ENCODE results near the gene SLMAP.
A peak's percentile ranks its signal among the peaks of the same experiment; 100 is the strongest.

Gene SLMAP

DNA sequence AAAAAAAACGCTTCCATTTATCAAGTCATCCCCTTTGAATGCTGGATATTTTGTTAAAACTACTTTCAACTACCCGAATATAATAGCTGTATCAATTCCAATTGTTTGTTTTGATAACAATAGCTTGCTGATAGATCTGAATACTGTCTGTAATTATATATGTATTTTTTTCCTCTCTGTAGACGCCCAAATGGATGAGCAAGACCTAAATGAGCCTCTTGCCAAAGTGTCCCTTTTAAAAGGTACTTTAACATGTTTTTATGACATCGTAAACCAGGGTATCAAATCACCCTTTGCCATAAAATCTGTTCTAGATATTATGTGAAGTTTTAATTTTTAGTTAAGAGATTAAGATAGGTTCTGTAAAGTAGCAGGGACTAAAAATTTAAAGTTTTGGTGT, 140.6 kb downstream of the SLMAP start:
- no peak for DNase-seq

DNA sequence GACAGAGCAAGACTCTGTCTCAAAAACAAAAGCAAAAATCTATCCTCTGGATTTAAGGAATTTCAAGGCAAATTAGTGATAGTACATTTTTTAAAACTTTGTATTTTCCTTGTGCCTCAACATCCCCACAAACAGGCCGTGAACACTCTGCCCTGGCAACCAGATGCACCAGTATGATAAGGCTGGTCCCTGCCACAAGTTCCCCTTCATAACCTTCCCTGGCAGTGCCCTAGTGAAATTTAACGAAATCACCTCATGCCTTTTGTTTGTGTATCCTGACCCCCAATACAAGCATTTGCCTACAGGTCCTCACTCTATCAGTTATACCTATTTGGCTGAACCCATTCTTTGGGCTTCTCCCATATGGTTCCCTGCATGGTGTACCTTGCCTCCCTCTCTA, 144.7 kb downstream of the SLMAP start:
- no peak for DNase-seq

- no peak for DNase-seq
These were observed 147.2 kb downstream of the SLMAP start for GRCh38 chr3:57903124-57903890.

DNA sequence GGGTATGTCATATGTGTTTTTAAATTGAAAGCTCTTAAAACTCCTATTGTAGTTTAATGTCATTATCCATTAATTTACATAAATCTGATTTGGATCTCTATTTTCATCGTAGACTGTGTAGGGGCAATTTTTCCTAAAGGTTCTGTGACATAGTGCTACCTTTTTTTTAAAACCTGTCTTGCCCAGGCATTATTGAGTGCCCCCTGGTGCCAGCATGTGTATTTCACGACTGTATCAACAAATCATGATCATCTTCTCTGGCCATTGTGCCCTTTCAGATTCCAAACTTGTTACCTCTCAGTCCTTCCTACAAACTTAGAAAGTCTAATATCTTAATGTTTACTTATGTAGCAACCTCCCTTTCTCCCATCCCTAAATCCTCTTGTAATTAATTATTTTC, 154.9 kb downstream of the SLMAP start:
- DNase-seq, result no peak

DNA sequence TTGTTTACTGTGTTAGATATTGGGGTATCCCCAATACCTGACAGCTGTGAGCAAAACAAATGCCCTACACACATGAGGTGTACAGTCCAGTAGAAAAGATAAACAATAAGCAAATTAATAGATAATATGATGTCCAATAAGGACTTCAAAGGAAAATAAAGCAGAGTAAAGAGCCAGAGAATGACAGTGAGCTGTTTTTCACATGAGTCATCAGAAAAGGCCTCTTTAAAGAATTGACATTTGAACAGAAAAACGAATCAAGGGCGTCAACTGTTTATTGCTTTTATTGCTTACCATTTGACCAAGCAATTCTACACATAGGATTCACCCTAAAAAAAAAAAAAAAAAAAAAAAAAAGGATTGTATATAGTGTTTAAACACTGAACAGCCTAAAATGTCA, 155.5 kb downstream of the SLMAP start:
- DNase-seq, result no peak

DNA sequence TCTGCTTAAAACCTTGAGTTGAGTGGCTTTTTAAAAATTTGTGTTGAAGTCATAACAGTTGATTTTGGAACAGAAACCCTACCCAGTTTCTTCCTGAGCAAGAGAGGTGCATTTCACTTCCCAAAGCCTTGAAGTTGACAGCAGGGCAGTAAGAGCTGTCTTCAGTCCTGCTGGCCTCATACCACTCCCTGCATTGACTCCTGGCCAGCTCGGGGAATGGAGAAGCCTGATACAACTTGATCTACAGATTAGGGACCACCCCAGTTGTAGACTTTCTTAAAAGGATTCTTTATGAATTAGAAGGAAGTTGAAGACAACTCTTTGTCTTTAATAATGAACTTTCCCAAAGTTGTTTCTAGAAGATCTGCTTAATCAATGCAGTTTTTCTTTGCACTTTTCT, 161.5 kb downstream of the SLMAP start:
- DNase-seq, result no peak

GRCh38 chr3:57918123-57918837, 162.2 kb downstream of the SLMAP start:
- no peak for DNase-seq

DNA sequence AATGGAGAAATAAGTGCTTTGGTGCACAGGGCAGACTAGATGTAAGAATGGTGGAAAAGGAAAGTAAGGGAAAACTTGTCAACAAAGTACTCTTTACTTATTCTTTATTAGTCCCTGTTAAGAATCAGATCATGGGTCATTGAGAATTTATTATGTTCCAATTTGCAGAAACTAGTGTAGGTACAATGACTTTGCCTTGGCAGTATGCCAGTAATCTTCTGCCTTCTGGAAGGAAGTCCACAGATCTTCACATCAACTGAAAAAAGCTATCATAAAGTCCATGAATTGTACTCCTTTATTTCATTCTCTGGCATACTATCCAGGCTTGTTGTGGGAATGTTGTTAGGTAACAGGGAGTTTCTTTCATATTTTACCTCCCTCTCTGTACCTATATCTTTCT, 163.9 kb downstream of the SLMAP start:
- no peak for DNase-seq

DNA sequence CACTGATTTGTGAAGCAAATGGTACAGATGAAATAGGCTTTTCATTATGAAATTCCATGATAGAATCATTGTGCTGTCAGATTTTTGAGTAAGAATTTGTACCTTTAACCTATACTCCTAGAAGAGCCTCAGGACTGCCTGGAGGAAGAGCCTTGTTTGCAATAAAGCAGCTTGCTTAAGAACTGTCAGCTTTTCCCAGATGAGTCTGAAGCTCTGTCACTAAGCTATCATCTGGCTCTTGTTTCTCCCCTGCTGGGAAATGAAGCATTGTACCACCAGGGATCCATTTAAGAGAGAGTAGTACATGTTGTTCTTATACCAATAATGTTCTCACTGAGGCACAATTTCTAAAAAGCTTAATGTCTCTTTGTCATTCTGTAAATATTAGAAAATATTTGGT, 167.0 kb downstream of the SLMAP start:
- DNase-seq, result no peak

- DNase-seq, result no peak
These were observed 167.6 kb downstream of the SLMAP start for GRCh38 chr3:57923752-57924151.

GRCh38 chr3:57927166-57927565, 171.1 kb downstream of the SLMAP start:
- DNase-seq, result no peak

DNA sequence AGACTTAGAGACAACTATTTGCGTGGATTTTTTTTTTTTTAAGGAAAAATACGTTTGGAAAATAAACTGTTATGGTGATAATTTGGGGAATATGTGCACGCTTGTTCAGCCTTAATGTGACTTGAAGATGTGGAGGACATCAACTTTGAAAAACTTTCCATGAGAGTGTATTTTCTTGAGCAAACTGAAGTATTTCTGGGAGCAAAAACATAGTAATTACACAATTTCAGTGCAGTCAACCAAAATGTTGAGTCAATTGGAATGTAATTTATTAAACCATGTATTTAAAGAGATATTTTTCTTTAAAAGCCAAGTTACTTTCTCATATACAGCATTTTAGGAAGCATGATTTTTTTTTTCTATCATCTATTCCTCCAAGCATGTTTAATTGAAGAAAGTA, 171.8 kb downstream of the SLMAP start:
- DNase-seq, result no peak

DNA sequence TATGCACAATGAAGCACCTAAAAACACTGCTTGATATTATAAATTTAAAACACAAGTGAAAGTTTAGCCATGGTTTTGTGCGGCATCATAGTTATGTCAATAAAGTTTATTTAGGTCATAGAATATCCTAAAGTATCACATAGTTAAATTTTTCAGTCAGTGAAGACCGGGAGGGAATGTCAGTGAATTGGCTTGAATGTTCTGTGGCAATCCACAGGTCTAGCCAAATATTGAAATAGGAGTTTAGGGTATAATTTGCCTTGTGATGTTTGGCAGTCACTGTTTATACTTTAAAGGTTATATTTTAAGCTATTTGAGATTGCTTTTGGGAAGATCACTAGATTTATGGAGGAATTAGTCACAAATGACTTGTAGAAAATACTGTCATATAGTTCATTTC, 172.4 kb downstream of the SLMAP start:
- no peak for DNase-seq

- no peak for DNase-seq
These were observed 173.9 kb downstream of the SLMAP start for GRCh38 chr3:57929988-57930387.

DNA sequence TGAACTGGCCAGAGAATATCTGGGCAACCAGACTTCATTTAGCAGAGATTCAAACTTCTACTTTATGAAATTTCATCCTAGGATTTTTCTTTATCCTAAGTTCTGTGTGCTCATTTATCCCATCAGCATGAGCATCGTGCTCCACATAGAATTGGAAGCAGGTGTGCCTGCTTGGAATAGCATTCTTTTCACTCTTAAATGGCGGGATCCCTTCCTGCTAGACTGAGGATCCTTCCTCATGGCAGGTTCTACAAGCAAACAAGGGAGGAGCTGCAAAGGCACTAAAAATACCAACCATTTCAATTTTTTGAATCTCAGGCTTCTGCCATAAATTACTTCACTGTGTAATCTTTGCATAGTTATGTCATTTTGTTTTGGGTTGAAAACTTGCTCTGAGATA, 177.5 kb downstream of the SLMAP start:
- DNase-seq, result no peak

GRCh38 chr3:57934373-57934772, 178.3 kb downstream of the SLMAP start:
- DNase-seq, result no peak

GRCh38 chr3:57935539-57935938, 179.4 kb downstream of the SLMAP start:
- no peak for DNase-seq

GRCh38 chr3:57937092-57937491, 181.0 kb downstream of the SLMAP start:
- no peak for DNase-seq

DNA sequence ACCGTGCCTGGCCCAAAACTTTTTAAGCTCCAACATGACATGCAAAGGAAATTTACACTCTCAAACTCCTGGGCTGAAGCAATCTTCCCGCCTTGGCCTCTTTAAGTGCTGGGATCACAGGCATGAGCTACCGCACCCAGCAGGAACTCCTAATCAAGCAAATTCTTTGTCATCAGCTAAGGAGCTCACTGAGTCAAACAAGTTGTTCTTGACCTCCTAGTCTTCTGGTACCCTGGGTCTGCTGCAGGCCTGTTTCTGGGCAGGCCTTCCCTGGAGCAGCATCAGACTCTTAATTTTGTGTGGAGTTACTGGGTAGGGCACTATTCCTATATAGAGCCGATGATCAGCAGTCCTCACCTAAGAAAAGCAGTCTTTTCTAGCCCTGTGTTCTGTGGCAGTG, 183.7 kb downstream of the SLMAP start:
- no peak for DNase-seq

GRCh38 chr3:57942388-57942787, 186.3 kb downstream of the SLMAP start:
- no peak for DNase-seq

- DNase-seq, result peak; percentile 24
These were observed 186.8 kb downstream of the SLMAP start for GRCh38 chr3:57942872-57943283.

DNA sequence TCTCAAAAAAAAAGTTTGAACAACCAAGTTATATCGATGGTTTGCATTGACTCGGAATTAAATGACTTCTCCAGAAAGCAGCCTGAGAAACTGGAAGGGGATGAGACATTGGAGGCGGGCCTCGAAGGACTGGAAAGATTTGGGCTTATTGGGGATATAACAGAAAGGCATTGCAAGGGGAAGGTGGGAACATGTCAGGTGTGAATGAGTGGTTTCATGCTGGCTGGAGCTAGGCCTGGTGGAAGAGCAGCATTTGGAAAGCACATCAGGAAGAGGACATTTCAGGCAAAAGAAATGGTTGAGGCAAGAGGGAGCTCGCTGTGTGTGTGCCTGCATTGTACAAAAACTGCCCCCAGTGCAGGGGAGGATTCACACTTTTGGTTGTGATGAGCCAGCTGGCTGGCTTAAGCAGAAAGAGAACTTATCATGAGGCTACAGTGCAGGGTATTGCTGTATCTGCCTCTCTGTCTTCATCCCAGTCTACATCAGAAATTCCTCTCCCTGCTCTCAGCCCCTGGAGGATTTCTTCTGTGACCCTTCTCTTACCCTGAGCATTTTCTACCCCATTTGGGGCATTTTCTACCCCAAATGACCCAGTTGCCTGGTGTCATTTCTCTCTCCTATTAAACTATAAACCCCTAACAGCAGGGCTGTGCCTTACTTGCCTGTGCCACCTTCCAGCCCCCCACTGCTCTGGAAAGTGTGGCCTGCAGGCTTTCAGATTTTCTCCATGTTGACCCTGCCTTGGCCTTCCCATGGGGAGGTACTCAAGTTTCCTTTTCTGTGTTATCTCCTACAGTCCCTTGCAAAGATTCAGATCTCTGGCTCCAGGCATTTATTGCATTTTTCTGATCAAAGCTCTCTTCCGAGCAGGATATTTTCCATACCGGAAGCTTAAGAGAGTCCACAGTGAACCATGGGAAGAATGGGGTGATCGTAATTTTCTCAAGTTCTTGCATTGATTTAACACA, 187.7 kb downstream of the SLMAP start:
- DNase-seq, result no peak

GRCh38 chr3:57946970-57947381, 190.9 kb downstream of the SLMAP start:
- no peak for DNase-seq
